C4-2B (cell line): ENCODE results near the gene NINJ1.

ENCODE experiments used
- H3K27ac ChIP-seq: fragments of 450-650 bp; 2 replicates; pipeline ENCODE4 v1.5.1; 2017
- CTCF ChIP-seq: fragments of 450-650 bp; conservative IDR thresholded peaks from 2 replicates; pipeline ENCODE4 v1.5.1; 2017; ENCODE audit warnings: mild to moderate bottlenecking
- ZFX ChIP-seq: fragments of 450-650 bp; IDR thresholded peaks from 2 replicates; pipeline ENCODE4 v1.6.1; 2017

Gene NINJ1

GRCh38 chr9:93168581-93168980 lies 34.5 kb upstream of the NINJ1 start:
- no peak for TF ChIP-seq CTCF
- no peak for TF ChIP-seq ZFX
- H3K27ac ChIP-seq, result no peak overlapping the region

- TF ChIP-seq CTCF (no peak), ZFX (no peak)
- H3K27ac ChIP-seq, result no peak overlapping the region
Observed at GRCh38 chr9:93167838-93168237, 33.8 kb upstream of the NINJ1 start.

- H3K27ac ChIP-seq, result no peak overlapping the region
- TF ChIP-seq CTCF (no peak), ZFX (no peak)
Observed at GRCh38 chr9:93167185-93167584, 33.1 kb upstream of the NINJ1 start.

GRCh38 chr9:93166699-93167098 lies 32.6 kb upstream of the NINJ1 start:
- no peak overlapping the region for H3K27ac ChIP-seq
- no peak for TF ChIP-seq ZFX
- no peak for TF ChIP-seq CTCF

GRCh38 chr9:93164085-93164484 lies 30.0 kb upstream of the NINJ1 start:
- no peak overlapping the region for H3K27ac ChIP-seq
- TF ChIP-seq CTCF (no peak), ZFX (no peak)

GRCh38 chr9:93161786-93162562 lies 27.9 kb upstream of the NINJ1 start:
- H3K27ac ChIP-seq, result no peak overlapping the region

More at GRCh38 chr9:93161786-93162562, 27.9 kb upstream of the NINJ1 start:
- TF ChIP-seq CTCF (no peak), ZFX (no peak)
